PC-3 (cell line): Measurements from ENCODE around the gene CNGA2.

Experiments used
- EZH2 ChIP-seq: fragments of 300-600 bp; sonication (generic); IDR thresholded peaks from one replicate; pipeline ENCODE4 v1.6.1; 2017; ENCODE audit warnings: antibody characterized with exemption, mild to moderate bottlenecking, low read length; ENCODE audit not compliant: unreplicated experiment
- TF ChIP-seq, protein P1 (sequence below): fragments of 300-600 bp; sonication (generic); conservative IDR thresholded peaks from 2 replicates; pipeline ENCODE4 v1.5.1; 2017; ENCODE audit warnings: antibody characterized with exemption, low read depth, mild to moderate bottlenecking, low read length

DNA sequence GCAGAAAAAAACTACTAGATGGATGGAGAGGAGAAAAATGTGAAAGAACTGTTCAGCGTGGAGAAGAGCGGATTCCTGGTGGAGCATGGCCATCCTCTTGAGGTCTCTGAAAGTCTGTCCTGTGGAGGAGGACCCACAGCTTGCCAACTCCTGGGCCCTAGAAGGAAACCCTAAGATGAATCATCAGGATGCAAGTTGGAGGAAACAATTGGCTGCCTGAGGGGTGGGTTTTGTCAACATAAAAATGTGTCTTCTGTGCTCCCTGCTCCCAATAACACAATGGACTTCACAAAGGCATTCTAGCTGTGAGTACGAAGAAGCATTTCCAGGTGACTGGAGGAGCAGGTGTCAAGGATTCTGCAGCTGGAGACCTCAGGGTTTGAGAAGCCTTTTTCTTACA, 37.2 kb downstream of the CNGA2 start:
- TF ChIP-seq, protein P1, sequence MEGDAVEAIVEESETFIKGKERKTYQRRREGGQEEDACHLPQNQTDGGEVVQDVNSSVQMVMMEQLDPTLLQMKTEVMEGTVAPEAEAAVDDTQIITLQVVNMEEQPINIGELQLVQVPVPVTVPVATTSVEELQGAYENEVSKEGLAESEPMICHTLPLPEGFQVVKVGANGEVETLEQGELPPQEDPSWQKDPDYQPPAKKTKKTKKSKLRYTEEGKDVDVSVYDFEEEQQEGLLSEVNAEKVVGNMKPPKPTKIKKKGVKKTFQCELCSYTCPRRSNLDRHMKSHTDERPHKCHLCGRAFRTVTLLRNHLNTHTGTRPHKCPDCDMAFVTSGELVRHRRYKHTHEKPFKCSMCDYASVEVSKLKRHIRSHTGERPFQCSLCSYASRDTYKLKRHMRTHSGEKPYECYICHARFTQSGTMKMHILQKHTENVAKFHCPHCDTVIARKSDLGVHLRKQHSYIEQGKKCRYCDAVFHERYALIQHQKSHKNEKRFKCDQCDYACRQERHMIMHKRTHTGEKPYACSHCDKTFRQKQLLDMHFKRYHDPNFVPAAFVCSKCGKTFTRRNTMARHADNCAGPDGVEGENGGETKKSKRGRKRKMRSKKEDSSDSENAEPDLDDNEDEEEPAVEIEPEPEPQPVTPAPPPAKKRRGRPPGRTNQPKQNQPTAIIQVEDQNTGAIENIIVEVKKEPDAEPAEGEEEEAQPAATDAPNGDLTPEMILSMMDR = no peak
- TF ChIP-seq EZH2 = no peak
